HepG2 (cell line): ENCODE results near the gene WDR27. TPM values are rescaled to one million over a fixed set of nuclear protein-coding genes. Genes with fewer than 3 reads are reported as not detected.
A peak's percentile ranks its signal among the peaks of the same experiment; 100 is the strongest.

Source experiments
- ATAC-seq: fragments of 200-7000 bp; cut with Tn5 transposase; 3 replicates; pipeline ENCODE4 v1.9.1; 2020; ENCODE audit warnings: mild to moderate bottlenecking, moderate library complexity
- Bru-seq: library from RNA; stranded (reverse); fragments of 400-500 nt; gene quantifications from one replicate; lab custom pipeline; 2021; lab: Mats Ljungman, UMichigan
- BruChase-seq, 2 experiments: library from RNA; stranded (reverse); fragments of 400-500 nt; gene quantifications; one replicate each; lab custom pipeline; 2021; lab: Mats Ljungman, UMichigan
- BruUV-seq: library from RNA; stranded (reverse); fragments of 400-500 nt; replicated peaks from 2 replicates; lab custom pipeline; 2021; lab: Mats Ljungman, UMichigan
- CTCF ChIA-PET: fragments of 300-600 bp; formaldehyde crosslinking; extraction: SDS; loops from one replicate; lab custom pipeline; 2021; ENCODE audit warnings: low total read pairs, inconsistent platforms, low intra/inter-chr PET ratio; lab: Yijun Ruan, JAX
- POLR2A ChIA-PET: fragments of 350-600 bp; sonication (Branson Sonifier 250); formaldehyde crosslinking; loops from one replicate; lab custom pipeline; 2020; ENCODE audit warnings: antibody characterized with exemption, inconsistent platforms; lab: Yijun Ruan, JAX
- DNase-seq: peaks from one replicate; pipeline ENCODE4 v3.0.0-alpha.2; 2015; ENCODE audit warnings: low spot score
- FAIRE-seq: peaks from 3 replicates; lab custom pipeline; 2011; peaks lifted over from hg19 to GRCh38; lab: Jason Lieb, UNC
- H2AFZ ChIP-seq: one replicate; pipeline ENCODE4 v1.6.1; 2011; ENCODE audit warnings: low read length, inconsistent platforms
- H3K27ac ChIP-seq: fragments of 300-600 bp; 3 replicates; pipeline ENCODE4 v1.8.0; 2011; ENCODE audit warnings: mixed run types, mild to moderate bottlenecking, mixed read lengths, low read length, inconsistent platforms; ENCODE audit not compliant: insufficient read depth; ENCODE audit errors: extremely low read length
- H3K27me3 ChIP-seq, 2 experiments: fragments of 200-600 bp in 1 of 2; 2 replicates in 1 of 2; 3 replicates in 1 of 2; pipeline versions ENCODE4 v1.6.0 to v1.8.0; 2011; ENCODE audit warnings: low read length in 2 of 2, mild to moderate bottlenecking in 2 of 2, moderate library complexity in 2 of 2, inconsistent platforms in 1 of 2; ENCODE audit not compliant: insufficient read depth in 2 of 2, control insufficient read depth in 1 of 2
- H3K36me3 ChIP-seq, 2 experiments: fragments of 200-600 bp in 1 of 2; replicated peaks in 1 of 2; 2 replicates in 1 of 2; 3 replicates in 1 of 2; pipeline versions ENCODE4 v1.5.1 to v1.8.0; 2011; ENCODE audit warnings: low read length in 2 of 2, inconsistent platforms in 1 of 2; ENCODE audit not compliant: insufficient read depth in 2 of 2, control insufficient read depth in 1 of 2
- H3K4me1 ChIP-seq: 2 replicates; pipeline ENCODE4 v1.5.1; 2012; ENCODE audit warnings: low read length, inconsistent platforms; ENCODE audit not compliant: insufficient read depth
- H3K4me2 ChIP-seq: 2 replicates; pipeline ENCODE4 v1.6.0; 2011; ENCODE audit warnings: low read depth, low read length, inconsistent platforms
- H3K4me3 ChIP-seq, 3 experiments: fragments of 200-600 bp in 1 of 3; sonication (generic), shearing (Covaris generic) in 1 of 3; replicated peaks in 1 of 3; 2 replicates each; pipeline ENCODE4 v1.5.1; 2011 to 2016; ENCODE audit warnings: low read length in 3 of 3, inconsistent platforms in 2 of 3, low read depth in 2 of 3, mild to moderate bottlenecking in 2 of 3, control low read depth in 1 of 3, mixed read lengths in 1 of 3; ENCODE audit not compliant: insufficient read depth in 1 of 3
- H3K79me2 ChIP-seq: one replicate; pipeline ENCODE4 v1.6.1; 2011; ENCODE audit warnings: low read length, inconsistent platforms; ENCODE audit not compliant: insufficient read depth
- H3K9ac ChIP-seq: 2 replicates; pipeline ENCODE4 v1.6.0; 2011; ENCODE audit warnings: mild to moderate bottlenecking, low read depth, low read length, inconsistent platforms; ENCODE audit not compliant: insufficient read depth
- H3K9me3 ChIP-seq: 2 replicates; pipeline ENCODE4 v1.5.1; 2012; ENCODE audit warnings: mild to moderate bottlenecking, low read length
- H4K20me1 ChIP-seq: 2 replicates; pipeline ENCODE4 v1.6.0; 2011; ENCODE audit warnings: inconsistent platforms, mild to moderate bottlenecking, low read length, moderate library complexity; ENCODE audit not compliant: insufficient read depth
- HNRNPH1 ChIP-seq: fragments of 200-400 bp; formaldehyde crosslinking; optimal IDR thresholded peaks from 2 replicates; pipeline ENCODE3; 2017; ENCODE audit warnings: mild to moderate bottlenecking, low read depth, low read length
- KAT2B ChIP-seq: fragments of 150-350 bp; IDR thresholded peaks from 2 replicates; pipeline ENCODE4 v1.6.1; 2014; ENCODE audit warnings: low read depth, low read length, borderline replicate concordance
- NFE2 ChIP-seq: sonication (generic); formaldehyde crosslinking; IDR thresholded peaks from 2 replicates; pipeline ENCODE4 v1.4.0; 2020; ENCODE audit warnings: missing genetic modification reagents
- SRSF1 ChIP-seq: fragments of 200-400 bp; formaldehyde crosslinking; optimal IDR thresholded peaks from 2 replicates; pipeline ENCODE3; 2017; ENCODE audit warnings: mild to moderate bottlenecking, low read depth, low read length, moderate library complexity
- TBX3 ChIP-seq: fragments of 450-650 bp; IDR thresholded peaks from 2 replicates; pipeline ENCODE4 v1.6.1; 2017; ENCODE audit warnings: antibody characterized with exemption, mild to moderate bottlenecking, inconsistent platforms, borderline replicate concordance
- ZKSCAN5 ChIP-seq: sonication (generic); formaldehyde crosslinking; IDR thresholded peaks from 2 replicates; pipeline ENCODE4 v1.5.1; 2020; ENCODE audit warnings: mild to moderate bottlenecking, missing genetic modification reagents
- ZNF251 ChIP-seq: sonication (generic); formaldehyde crosslinking; IDR thresholded peaks from 2 replicates; pipeline ENCODE4 v1.9.0; 2021; ENCODE audit warnings: mild to moderate bottlenecking, missing genetic modification reagents
- ZNF484 ChIP-seq: sonication (generic); formaldehyde crosslinking; IDR thresholded peaks from 2 replicates; pipeline ENCODE4 v1.5.1; 2020; ENCODE audit warnings: mild to moderate bottlenecking, low read depth, missing genetic modification reagents, borderline replicate concordance
- ZNF761 ChIP-seq: sonication (generic); formaldehyde crosslinking; conservative IDR thresholded peaks from 2 replicates; pipeline ENCODE4 v1.4.0; 2020; ENCODE audit warnings: mild to moderate bottlenecking, missing genetic modification reagents
- ZSCAN20 ChIP-seq: sonication (generic); formaldehyde crosslinking; IDR thresholded peaks from 2 replicates; pipeline ENCODE4 v1.4.0; 2020; ENCODE audit warnings: missing genetic modification reagents, mild to moderate bottlenecking, borderline replicate concordance
- WGBS: methylation state at CpG from one replicate; pipeline ENCODE4 v1.1.6; 2017; ENCODE audit warnings: low lambda C conversion rate; 5-methylcytosine and 5-hydroxymethylcytosine counted together
- in situ Hi-C: cut with HindIII; loops from 2 replicates; pipeline ENCODE4 v1.10.0; 2017; ENCODE audit warnings: low pct_unique_long_range_greater_than_20kb; ENCODE audit not compliant: extremely low pct_ligation_motif_present
- intact Hi-C: fragments of 100-400 bp; cut with micrococcal nuclease; formaldehyde crosslinking; loops from one replicate; pipeline ENCODE4 v1.10.0; 2022; ENCODE audit not compliant: unreplicated experiment
- long read RNA-seq, 2 experiments: library from RNA in 1 of 2; library from polyadenylated mRNA in 1 of 2; stranded (forward) in 1 of 2; unstranded in 1 of 2; transcript quantifications; one replicate each; pipeline ENCODE4 v2.0.0, GENCODE V29; 2019 to 2022
- polyA minus RNA-seq, 3 experiments: library from RNA; depleted of rRNA, polyadenylated mRNA; stranded (reverse); fragments of >200 nt; gene quantifications; 2 replicates each; pipeline ENCODE4 v1.2.3, GENCODE V29; 2011; ENCODE audit warnings: low replicate concordance in 1 of 3
- polyA plus RNA-seq, 8 experiments: library from polyadenylated mRNA; depleted of rRNA in 3 of 8; stranded (reverse) in 7 of 8; unstranded in 1 of 8; fragments of >200 nt; fragmentation: Illumina TruSeq in 4 of 8; extraction: Trizol in 4 of 8; gene quantifications; 2 replicates each; pipeline versions ENCODE4 v1.2.1 to v1.2.3, GENCODE V29; 2011 to 2016; ENCODE audit warnings: low read depth in 4 of 8, missing spikeins in 1 of 8, mixed read lengths in 1 of 8; ENCODE audit not compliant: insufficient read depth in 1 of 8
- total RNA-seq, 5 experiments: library from RNA; depleted of rRNA; stranded (reverse); fragments of >200 nt; fragmentation: Illumina TruSeq; extraction: Trizol; gene quantifications; 2 replicates each; pipeline ENCODE4 v1.2.3, GENCODE V29; 2016; ENCODE audit warnings: low read depth in 1 of 5
- TF ChIP-seq, protein P1 (sequence below): sonication (generic); formaldehyde crosslinking; IDR thresholded peaks from 2 replicates; pipeline ENCODE4; 2020; ENCODE audit warnings: missing genetic modification reagents, mild to moderate bottlenecking, borderline replicate concordance
- TF ChIP-seq, protein P2 (sequence below): sonication (generic); IDR thresholded peaks from 2 replicates; pipeline ENCODE4 v1.6.1; 2016; ENCODE audit warnings: low read depth, borderline replicate concordance

Gene WDR27
- total RNA-seq (2016; rRNA removed; fragmentation: Illumina TruSeq; extraction: Trizol) = 10.0 and 34.1 TPM in 2 replicates
- 45.3 and 45.5 TPM in 2 replicates for total RNA-seq (2016; cell fraction: cytosol; rRNA removed; fragmentation: Illumina TruSeq; extraction: Trizol; ENCODE audit: low read depth)
- 9.2 and 32.8 TPM in 2 replicates for total RNA-seq (2016; cell fraction: insoluble cytoplasmic fraction; rRNA removed; fragmentation: Illumina TruSeq; extraction: Trizol)
- total RNA-seq (2016; cell fraction: membrane; rRNA removed; fragmentation: Illumina TruSeq; extraction: Trizol) = 22.5 and 24.3 TPM in 2 replicates
- 87.3 and 93.1 TPM in 2 replicates for total RNA-seq (2016; cell fraction: nucleus; rRNA removed; fragmentation: Illumina TruSeq; extraction: Trizol)
- 80.3 and 95.6 TPM in 2 replicates for polyA plus RNA-seq (2011; rRNA removed)
- polyA plus RNA-seq (2011; cell fraction: cytosol; rRNA removed) = 17.7 and 20.8 TPM in 2 replicates
- polyA plus RNA-seq (2011; cell fraction: nucleus; rRNA removed) = 789 and 902 TPM in 2 replicates
- polyA plus RNA-seq (2012) = 44.5 and 48.4 TPM in 2 replicates
- polyA plus RNA-seq (2016; cell fraction: cytosol; fragmentation: Illumina TruSeq; extraction: Trizol; ENCODE audit: low read depth) = 0.87 and 1.0 TPM in 2 replicates
- 5.7 and 6.2 TPM in 2 replicates for polyA plus RNA-seq (2016; cell fraction: insoluble cytoplasmic fraction; fragmentation: Illumina TruSeq; extraction: Trizol; ENCODE audit: low read depth)
- 2.3 TPM in 2 replicates for polyA plus RNA-seq (2016; cell fraction: membrane; fragmentation: Illumina TruSeq; extraction: Trizol; ENCODE audit: low read depth)
- polyA plus RNA-seq (2016; cell fraction: nucleus; fragmentation: Illumina TruSeq; extraction: Trizol; ENCODE audit: insufficient read depth, low read depth) = 145 and 151 TPM in 2 replicates
- 26.5 and 83.9 TPM in 2 replicates for polyA minus RNA-seq (2011; rRNA and poly(A)+ RNA removed; ENCODE audit: low replicate concordance)
- 13.1 and 17.6 TPM in 2 replicates for polyA minus RNA-seq (2011; cell fraction: cytosol; rRNA and poly(A)+ RNA removed)
- polyA minus RNA-seq (2011; cell fraction: nucleus; rRNA and poly(A)+ RNA removed) = 330 and 337 TPM in 2 replicates
- percentile 79 among the genes with signal in this experiment for Bru-seq, nascent RNA
- percentile 91 among the genes with signal in this experiment for BruChase-seq, experiment 1, labeled RNA remaining after a 6-hour chase
- percentile 91 among the genes with signal in this experiment for BruChase-seq, experiment 2, labeled RNA remaining after a 2-hour chase
- long read RNA-seq, experiment 1, partial matches to known transcripts = 3 of 6 reads
- long read RNA-seq, experiment 1, other reads (novel, unspliced or antisense) = 3 of 6 reads
- long read RNA-seq, experiment 2, partial matches to known transcripts = 3 of 7 reads
- long read RNA-seq, experiment 2, other reads (novel, unspliced or antisense) = 4 of 7 reads

DNA sequence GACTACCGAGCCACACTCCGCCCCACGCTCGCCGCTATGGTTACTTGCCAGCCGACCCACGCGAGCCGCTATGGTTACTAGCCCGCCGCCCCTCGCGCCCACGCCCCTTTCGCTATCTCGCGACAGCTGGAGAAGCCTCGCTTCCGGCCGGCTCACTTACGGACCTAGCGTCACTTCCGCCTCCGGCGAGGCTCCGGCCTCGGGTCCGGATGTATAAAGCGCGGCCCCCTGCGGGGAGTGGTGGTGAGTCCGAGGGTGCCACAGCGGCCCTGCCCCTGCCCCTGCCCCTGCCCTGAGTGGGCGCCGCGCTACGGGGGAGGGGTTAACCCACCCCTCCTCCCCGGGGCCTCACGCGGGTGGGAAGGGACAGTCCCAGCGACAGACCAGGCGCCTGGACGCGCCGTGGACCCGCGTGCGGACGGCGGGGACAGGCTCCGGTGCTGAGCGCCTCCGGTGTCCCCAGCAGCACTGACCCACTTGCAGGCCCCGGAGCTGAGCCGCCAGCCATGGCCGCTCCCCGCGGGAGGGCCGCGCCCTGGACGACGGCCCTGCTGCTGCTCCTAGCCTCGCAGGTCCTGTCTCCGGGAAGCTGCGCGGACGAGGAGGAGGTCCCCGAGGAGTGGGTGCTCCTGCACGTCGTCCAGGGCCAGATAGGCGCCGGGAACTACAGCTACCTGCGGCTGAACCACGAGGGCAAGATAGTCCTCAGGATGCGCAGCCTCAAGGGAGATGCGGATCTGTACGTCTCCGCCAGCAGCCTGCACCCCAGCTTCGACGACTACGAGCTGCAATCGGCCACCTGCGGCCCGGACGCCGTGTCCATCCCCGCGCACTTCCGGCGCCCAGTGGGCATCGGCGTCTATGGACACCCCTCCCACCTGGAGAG is at the start of gene WDR27, which contains the start of gene C6orf120:
TSS of gene WDR27 (minus strand) at position 76 of the 886 bp plus-strand sequence. CDS start 13,024 bp downstream, outside the sequence.
TSS of gene C6orf120 (plus strand) at position 173 of the 886 bp plus-strand sequence. CDS start at position 507, 334 bp downstream.
- no peak within 1 kb of the TSS for H2AFZ ChIP-seq
- BruUV-seq = no TSS peak
- H3K79me2 ChIP-seq = peaks cover 57% of the 10 kb centered on the region
- H3K36me3 ChIP-seq = peaks cover 1 to 12% of the 10 kb centered on the region in 2 experiments; a peak in 3 of 5 replicates
- peak within 1 kb of the TSS; percentile 82 to 98 (median 87) for H3K4me3 ChIP-seq
- ChIA-PET CTCF (no interaction called here), POLR2A (interaction anchor here (0.7 to 7.6 kb wide), 16 partner anchors 8 to 851 kb away, joined by 3 to 81 read pairs (median 8); partner anchors contain the start of genes DYNLT2, ERMARD, PHF10 and PSMB1)
- no peaks in the 10 kb centered on the region for H3K9me3 ChIP-seq
- intact Hi-C loops = loop anchor here (1.0 to 10.0 kb wide), 5 partner anchors 19 to 850 kb away; partner anchors contain the start of genes DYNLT2, ERMARD, FAM120B and PSMB1
- peaks cover 45% of the 10 kb centered on the region for H3K4me1 ChIP-seq
- peak; percentile 64 for FAIRE-seq
- H3K27me3 ChIP-seq = no peaks in the 10 kb centered on the region; a peak in 1 of 5 replicates
- WGBS = under 1% methylated on average over 33 of the region's 92 CpGs
- peak within 1 kb of the TSS; percentile 99 for H3K9ac ChIP-seq
- DNase-seq = peak; percentile 96
- peak within 1 kb of the TSS; percentile 85 for H3K4me2 ChIP-seq
- peaks cover 24% of the 10 kb centered on the region for H4K20me1 ChIP-seq
- H3K27ac ChIP-seq = peak within 1 kb of the TSS; percentile 93
- ATAC-seq = peak; percentile 95
- in situ Hi-C loops = no loop called here
- TF ChIP-seq ZNF484 (CRISPR knock-in tag) (no peak), ZSCAN20 (CRISPR knock-in tag) (peak; percentile 82), NFE2 (CRISPR knock-in tag) (0 out of 2 replicates have a peak, but pooled peaks have one; percentile 13), ZNF761 (CRISPR knock-in tag) (peak; percentile 86; the same call in 1 of the 2 replicates), TBX3 (peak; percentile 9; the same call in 1 of the 2 replicates), KAT2B (no peak), ZKSCAN5 (CRISPR knock-in tag) (no peak; the same call in 1 of the 2 replicates), SRSF1 (peak; percentile 65), HNRNPH1 (peak; percentile 84), ZNF251 (CRISPR knock-in tag) (no peak)
- TF ChIP-seq, protein P1, sequence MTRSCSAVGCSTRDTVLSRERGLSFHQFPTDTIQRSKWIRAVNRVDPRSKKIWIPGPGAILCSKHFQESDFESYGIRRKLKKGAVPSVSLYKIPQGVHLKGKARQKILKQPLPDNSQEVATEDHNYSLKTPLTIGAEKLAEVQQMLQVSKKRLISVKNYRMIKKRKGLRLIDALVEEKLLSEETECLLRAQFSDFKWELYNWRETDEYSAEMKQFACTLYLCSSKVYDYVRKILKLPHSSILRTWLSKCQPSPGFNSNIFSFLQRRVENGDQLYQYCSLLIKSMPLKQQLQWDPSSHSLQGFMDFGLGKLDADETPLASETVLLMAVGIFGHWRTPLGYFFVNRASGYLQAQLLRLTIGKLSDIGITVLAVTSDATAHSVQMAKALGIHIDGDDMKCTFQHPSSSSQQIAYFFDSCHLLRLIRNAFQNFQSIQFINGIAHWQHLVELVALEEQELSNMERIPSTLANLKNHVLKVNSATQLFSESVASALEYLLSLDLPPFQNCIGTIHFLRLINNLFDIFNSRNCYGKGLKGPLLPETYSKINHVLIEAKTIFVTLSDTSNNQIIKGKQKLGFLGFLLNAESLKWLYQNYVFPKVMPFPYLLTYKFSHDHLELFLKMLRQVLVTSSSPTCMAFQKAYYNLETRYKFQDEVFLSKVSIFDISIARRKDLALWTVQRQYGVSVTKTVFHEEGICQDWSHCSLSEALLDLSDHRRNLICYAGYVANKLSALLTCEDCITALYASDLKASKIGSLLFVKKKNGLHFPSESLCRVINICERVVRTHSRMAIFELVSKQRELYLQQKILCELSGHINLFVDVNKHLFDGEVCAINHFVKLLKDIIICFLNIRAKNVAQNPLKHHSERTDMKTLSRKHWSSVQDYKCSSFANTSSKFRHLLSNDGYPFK (CRISPR knock-in tag) = peak; percentile 88; the same call in 1 of the 2 replicates
- TF ChIP-seq, protein P2, sequence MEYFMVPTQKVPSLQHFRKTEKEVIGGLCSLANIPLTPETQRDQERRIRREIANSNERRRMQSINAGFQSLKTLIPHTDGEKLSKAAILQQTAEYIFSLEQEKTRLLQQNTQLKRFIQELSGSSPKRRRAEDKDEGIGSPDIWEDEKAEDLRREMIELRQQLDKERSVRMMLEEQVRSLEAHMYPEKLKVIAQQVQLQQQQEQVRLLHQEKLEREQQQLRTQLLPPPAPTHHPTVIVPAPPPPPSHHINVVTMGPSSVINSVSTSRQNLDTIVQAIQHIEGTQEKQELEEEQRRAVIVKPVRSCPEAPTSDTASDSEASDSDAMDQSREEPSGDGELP = peak; percentile 86; the same call in 1 of the 2 replicates
